Measurements from ENCODE around the gene VPS41.

GRCh38 chr7:38889872-38890432 lies 19.0 kb downstream of the VPS41 start:
- TF ChIP-seq CTCF (IDR thresholded peaks at IDR 0.05; ENCODE audit: borderline replicate concordance, extremely low read depth, low read length, poor library complexity, severe bottlenecking) (no peak), EZH2 (IDR thresholded peaks at IDR 0.05; ENCODE audit: borderline replicate concordance, low read depth, low read length, severe bottlenecking) (no peak)

Data from DND-41 (cell line).